Amniotic epithelial cell (primary cell): ENCODE data around the gene LPCAT1.

Source experiments
- DNase-seq: peaks from one replicate; pipeline ENCODE4 v3.0.0-alpha.2; 2010; ENCODE audit warnings: low read depth

The LPCAT1 gene

GRCh38 chr5:1495525-1495897 is 28.2 kb downstream of the LPCAT1 start:
- DNase-seq = no peak

GRCh38 chr5:1494780-1495524 is 28.8 kb downstream of the LPCAT1 start:
- no peak for DNase-seq

- no peak for DNase-seq
These were observed 29.8 kb downstream of the LPCAT1 start for GRCh38 chr5:1493941-1494340.

- no peak for DNase-seq
These were observed 30.3 kb downstream of the LPCAT1 start for GRCh38 chr5:1493413-1493812.

GRCh38 chr5:1492757-1493156 is 31.0 kb downstream of the LPCAT1 start:
- DNase-seq = no peak

GRCh38 chr5:1490376-1490775 is 33.4 kb downstream of the LPCAT1 start:
- DNase-seq = no peak

- DNase-seq = no peak
These were observed 34.0 kb downstream of the LPCAT1 start for GRCh38 chr5:1489754-1490153.

- peak; percentile 81 for DNase-seq
These were observed 34.7 kb downstream of the LPCAT1 start for GRCh38 chr5:1488882-1489680.

- DNase-seq = no peak
These were observed 36.5 kb downstream of the LPCAT1 start for GRCh38 chr5:1487079-1487764.

- no peak for DNase-seq
These were observed 37.5 kb downstream of the LPCAT1 start for GRCh38 chr5:1486271-1486670.

- DNase-seq = no peak
These were observed 38.1 kb downstream of the LPCAT1 start for GRCh38 chr5:1485579-1486118.

GRCh38 chr5:1484730-1485578 is 38.8 kb downstream of the LPCAT1 start:
- no peak for DNase-seq

- no peak for DNase-seq
These were observed 39.7 kb downstream of the LPCAT1 start for GRCh38 chr5:1483856-1484729.

- no peak for DNase-seq
These were observed 40.7 kb downstream of the LPCAT1 start for GRCh38 chr5:1483064-1483463.

GRCh38 chr5:1481959-1482331 is 41.8 kb downstream of the LPCAT1 start:
- DNase-seq = no peak

- no peak for DNase-seq
These were observed 42.3 kb downstream of the LPCAT1 start for GRCh38 chr5:1481266-1481958.

- no peak for DNase-seq
These were observed 43.0 kb downstream of the LPCAT1 start for GRCh38 chr5:1480806-1481205.

GRCh38 chr5:1480217-1480616 is 43.5 kb downstream of the LPCAT1 start:
- DNase-seq = peak; percentile 14

- peak; percentile 97 for DNase-seq
These were observed 44.1 kb downstream of the LPCAT1 start for GRCh38 chr5:1479581-1480188.

- no peak for DNase-seq
These were observed 44.7 kb downstream of the LPCAT1 start for GRCh38 chr5:1479066-1479465.
